TTC549 (cell line): ENCODE data around the gene TBCD.

Experiments
- FAIRE-seq: peaks from 2 replicates; lab custom pipeline; 2012; peaks lifted over from hg19 to GRCh38; lab: Jason Lieb, UNC

Gene TBCD

DNA sequence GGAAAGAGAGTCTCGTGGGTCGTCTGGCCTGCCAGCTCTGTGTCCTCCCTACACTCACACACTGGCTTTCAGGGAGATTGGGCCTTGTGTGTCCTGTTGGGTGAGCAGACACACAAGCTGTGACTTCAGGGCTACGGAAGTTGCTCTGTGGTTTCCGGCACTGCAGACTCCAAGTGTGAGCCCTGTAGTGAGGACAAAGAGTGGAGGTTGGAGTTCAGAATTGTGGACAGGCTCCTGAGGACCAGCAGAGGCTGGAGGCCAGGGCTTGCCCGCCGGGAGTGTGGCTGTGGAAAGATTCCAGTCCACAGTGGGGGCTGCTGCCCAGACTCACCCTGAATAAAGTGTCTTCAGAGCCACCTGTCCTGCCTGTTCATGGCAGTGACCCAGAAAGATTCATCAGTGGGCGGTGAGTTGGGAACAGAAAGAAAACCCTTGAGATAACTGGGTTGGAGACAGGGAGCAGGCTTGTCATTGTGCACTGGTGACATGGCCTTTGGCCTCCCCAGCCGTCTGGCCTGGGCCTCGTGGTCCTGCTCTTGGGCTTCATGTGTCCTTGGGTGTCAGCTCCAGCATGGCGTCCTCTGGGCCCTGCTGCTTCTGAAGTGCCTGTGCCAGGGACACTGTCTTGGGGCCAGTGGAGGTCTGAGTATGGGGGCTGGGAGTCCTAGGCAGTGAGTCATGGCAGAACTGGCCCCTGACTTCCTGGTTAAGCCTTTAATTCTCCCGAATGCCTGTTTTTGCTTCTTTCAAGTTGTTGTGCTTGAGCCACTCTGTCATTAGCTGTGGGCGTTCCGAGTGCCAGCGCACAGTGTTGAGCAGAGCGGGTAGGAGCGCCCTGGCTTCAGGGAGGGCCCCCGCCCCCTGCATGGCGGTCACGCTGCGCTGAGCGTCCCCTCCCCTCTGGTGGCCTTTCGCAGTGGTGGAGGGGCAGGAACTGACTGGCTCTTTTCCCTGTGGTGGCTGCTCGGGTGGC, 107.9 kb downstream of the TBCD start:
- FAIRE-seq = no peak

DNA sequence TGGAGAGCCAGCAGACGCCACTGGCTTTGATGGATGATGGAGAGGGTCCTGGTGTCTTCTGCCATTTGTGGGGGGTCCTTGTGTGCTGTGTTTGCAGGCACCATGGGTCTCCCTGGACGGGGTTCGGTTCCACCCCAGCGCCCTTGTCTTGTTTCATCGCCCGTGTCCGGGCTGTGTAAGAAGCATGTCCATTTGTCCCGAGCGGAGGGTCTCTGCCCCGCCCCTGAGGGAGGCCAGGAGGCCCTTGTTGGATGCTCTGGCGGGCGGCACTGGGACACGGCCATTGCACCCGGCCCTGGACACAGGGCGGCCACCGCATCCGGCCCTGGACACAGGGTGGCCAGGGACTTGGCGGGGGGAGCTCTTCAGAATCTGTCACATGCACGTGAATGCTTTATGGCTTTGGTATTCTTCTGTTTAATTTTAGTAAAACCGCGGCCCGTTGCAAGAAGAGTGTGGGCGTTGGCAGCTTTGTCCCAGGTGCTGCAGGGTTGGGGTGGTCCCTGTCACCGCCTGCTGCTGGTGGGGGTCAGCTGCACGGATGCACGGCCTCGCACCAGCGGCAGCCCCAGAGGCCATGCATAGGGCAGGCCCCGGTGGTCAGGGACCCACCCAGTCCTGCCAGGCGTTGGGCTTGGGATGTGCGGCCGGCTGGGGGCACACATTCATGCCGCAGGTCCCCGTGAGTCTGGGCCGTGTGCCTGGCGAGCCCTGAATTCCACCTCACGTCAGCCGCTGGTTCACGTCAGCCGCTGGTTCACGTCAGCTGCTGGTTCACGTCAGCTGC, 108.9 kb downstream of the TBCD start:
- FAIRE-seq = no peak

- FAIRE-seq = no peak
These were observed 109.5 kb downstream of the TBCD start for GRCh38 chr17:82861393-82861775.

- no peak for FAIRE-seq
These were observed 110.3 kb downstream of the TBCD start for GRCh38 chr17:82862191-82862590.

- no peak for FAIRE-seq
These were observed 111.0 kb downstream of the TBCD start for GRCh38 chr17:82862737-82863382.

GRCh38 chr17:82863383-82863940, 111.6 kb downstream of the TBCD start:
- FAIRE-seq = no peak

GRCh38 chr17:82863941-82864712, 112.3 kb downstream of the TBCD start:
- FAIRE-seq = no peak

- no peak for FAIRE-seq
These were observed 112.9 kb downstream of the TBCD start for GRCh38 chr17:82864713-82865248.

DNA sequence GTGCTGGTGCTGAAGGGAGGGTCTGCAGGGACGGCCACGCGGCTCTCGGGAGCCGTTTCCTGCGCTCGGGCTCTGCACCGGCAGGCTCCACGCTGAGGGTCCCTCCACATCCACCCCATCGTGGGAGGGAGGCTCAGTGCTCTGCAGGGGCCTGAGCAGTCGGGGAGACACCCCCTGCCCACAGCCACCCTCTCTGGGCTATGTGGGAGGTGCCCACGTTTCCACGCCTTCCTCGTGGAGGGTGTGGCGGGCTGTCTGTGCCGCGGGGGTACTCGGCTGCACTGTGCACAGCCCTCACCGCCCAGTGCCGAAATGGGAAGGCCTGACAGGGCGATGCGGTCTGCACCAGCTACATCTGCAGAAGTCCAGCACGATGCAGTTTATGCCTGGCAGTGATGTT, 113.4 kb downstream of the TBCD start:
- FAIRE-seq = no peak

GRCh38 chr17:82865774-82866395, 114.0 kb downstream of the TBCD start:
- no peak for FAIRE-seq

- no peak for FAIRE-seq
These were observed 114.8 kb downstream of the TBCD start for GRCh38 chr17:82866590-82867191.

DNA sequence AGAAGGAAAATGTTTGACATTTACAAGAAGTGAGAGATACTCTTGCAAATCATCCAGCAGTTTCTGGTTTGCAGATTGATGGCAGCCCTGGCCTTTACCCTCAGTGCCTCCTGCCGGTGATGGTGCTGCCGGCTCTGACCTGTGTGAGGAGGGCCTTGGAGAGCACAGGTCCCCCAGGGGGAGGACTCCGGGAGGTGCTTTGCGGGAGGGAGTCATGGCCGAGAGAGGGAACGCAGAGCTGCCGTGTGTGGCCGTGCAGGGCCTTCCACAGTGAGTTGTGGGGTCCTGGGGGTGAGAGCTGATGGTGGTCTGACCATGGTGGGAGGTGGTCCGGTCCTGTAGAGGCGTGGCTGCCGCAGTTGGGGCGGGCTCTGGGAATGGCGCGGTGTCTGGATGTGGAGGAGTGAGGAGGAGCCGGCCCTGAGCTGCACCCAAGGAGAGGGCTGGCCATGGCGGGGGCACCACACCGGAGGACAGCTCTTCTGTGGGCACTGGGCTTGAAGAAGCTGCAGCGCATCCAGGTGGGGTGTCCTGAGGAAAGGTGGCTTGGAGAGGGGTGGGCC, 116.0 kb downstream of the TBCD start:
- FAIRE-seq = no peak

DNA sequence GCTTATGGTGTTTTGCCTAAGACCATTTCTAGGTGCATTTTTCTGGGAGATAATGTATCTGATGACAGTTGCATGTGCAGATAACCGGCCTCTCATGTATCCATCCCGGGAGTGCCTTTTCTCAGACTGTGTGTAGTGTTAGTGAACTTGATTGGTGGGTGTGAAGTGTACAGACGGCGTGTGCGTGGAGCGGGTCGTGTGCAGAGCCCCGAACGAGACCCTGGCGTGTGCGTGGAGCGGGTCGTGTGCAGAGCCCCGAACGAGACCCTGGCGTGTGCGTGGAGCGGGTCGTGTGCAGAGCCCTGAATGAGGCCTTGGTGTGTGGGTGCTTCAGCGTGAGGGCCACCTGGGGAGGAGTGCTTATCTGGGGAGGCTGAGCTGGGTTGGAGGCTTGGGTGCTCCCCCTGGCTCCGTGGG, 116.9 kb downstream of the TBCD start:
- FAIRE-seq = no peak

- no peak for FAIRE-seq
These were observed 117.7 kb downstream of the TBCD start for GRCh38 chr17:82869536-82869935.

GRCh38 chr17:82870091-82870491, 118.2 kb downstream of the TBCD start:
- FAIRE-seq = no peak

DNA sequence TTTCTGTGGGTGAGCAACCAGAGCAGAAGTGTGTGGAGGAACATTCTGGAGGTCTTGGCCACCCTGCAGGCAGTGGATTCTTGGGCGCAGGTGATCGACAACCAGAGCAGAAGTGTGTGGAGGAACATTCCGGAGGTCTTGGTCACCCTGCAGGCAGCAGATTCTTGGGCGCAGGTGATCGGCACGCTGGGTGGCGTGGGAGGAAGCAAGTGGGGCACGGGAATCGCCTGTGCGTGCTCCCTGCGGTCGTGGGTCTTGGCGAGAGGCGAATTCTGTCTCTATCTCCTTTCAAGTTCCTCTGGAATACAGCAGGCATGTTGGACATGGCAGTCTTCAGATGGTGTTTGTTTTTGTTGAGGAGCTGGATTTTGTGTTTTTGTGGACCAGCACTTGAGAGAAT, 118.7 kb downstream of the TBCD start:
- FAIRE-seq = no peak

GRCh38 chr17:82871056-82871775, 119.4 kb downstream of the TBCD start:
- no peak for FAIRE-seq

DNA sequence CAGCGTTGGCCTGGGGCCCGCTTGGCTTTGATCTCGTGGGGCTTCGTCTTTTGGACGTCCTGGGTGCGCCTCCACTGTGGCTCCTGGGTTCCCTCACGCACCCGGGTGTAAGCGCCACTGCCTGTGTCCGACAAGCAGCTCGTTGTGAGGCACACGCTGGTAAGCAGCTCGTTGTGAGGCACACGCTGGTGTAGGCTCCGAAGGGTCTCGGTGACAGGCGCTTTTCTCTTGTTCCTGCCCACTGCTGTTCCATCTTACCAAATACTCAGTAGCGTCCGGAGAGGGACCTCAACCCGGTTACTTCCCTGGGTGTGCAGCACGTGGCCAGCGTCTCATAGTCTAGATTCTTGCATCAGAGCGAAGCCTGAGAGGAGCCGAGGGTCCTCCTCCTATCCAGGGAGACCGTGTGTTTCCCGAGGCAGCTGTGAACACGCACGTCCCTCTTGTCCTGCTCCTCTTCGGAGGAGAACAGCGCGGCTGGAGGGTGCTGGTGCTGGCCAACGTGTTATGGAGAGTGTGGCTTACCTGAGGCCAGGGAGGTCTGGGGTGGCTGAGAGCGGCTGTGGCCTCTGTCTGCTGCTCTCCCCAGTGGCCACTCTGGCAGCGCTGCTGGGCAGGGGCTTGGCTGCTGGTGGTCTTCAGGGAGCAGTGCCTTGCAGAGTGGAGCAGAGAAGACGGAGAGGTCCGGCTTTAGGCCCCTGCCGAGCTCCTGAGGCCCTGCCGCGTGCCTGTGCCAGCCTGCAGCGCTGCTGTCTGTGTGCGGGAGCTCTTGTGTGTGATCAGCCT, 120.1 kb downstream of the TBCD start:
- no peak for FAIRE-seq
